Breast epithelium (tissue), 4 donors: ENCODE results near the gene CCDC183. TPM values are rescaled to one million over a fixed set of nuclear protein-coding genes. Genes with fewer than 3 reads are reported as not detected.

Experiments used
- DNase-seq, 2 donors: peaks; one replicate each; pipeline ENCODE4 v3.0.0-alpha.2; 2019; ENCODE audit warnings: low spot score in 2 of 2
- H3K27ac ChIP-seq, 2 donors: fragments of 200-600 bp; sonication (generic) in 1 of 2; one replicate each; pipeline ENCODE4 v1.5.1; 2016 to 2019; ENCODE audit warnings: mild to moderate bottlenecking in 1 of 2
- H3K27me3 ChIP-seq, 2 donors: fragments of 200-600 bp; sonication (generic) in 1 of 2; one replicate each; pipeline versions ENCODE4 v1.5.1 to v1.6.0; 2017 to 2019; ENCODE audit warnings: control low read depth in 1 of 2, mild to moderate bottlenecking in 1 of 2
- H3K36me3 ChIP-seq: fragments of 200-600 bp; one replicate; pipeline ENCODE4 v1.5.1; 2019
- H3K4me1 ChIP-seq, 2 donors: fragments of 200-600 bp; sonication (generic); one replicate each; pipeline ENCODE4 v1.5.1; 2016 to 2019; ENCODE audit warnings: control low read depth in 1 of 2
- H3K4me3 ChIP-seq, 3 donors: fragments of 200-600 bp; sonication (generic); 1 replicate in 2 of 3; 2 replicates in 1 of 3; pipeline ENCODE4 v1.5.1; 2016 to 2019; ENCODE audit warnings: mild to moderate bottlenecking in 3 of 3, moderate library complexity in 2 of 3
- H3K9me3 ChIP-seq, 2 donors: fragments of 200-600 bp; sonication (generic) in 1 of 2; one replicate each; pipeline ENCODE4 v1.5.1; 2016 to 2019; ENCODE audit warnings: control low read depth in 1 of 2
- CTCF ChIP-seq, 3 donors: fragments of 450-650 bp; IDR thresholded peaks; one replicate each; pipeline ENCODE4 v1.5.1; 2016 to 2017; ENCODE audit warnings: antibody characterized with exemption in 3 of 3, mild to moderate bottlenecking in 3 of 3, moderate library complexity in 3 of 3
- POLR2A ChIP-seq: fragments of 450-650 bp; IDR thresholded peaks from one replicate; pipeline ENCODE4 v1.6.1; 2016; ENCODE audit warnings: antibody characterized with exemption, mild to moderate bottlenecking, moderate library complexity
- POLR2AphosphoS5 ChIP-seq, 3 donors: sonication (generic); formaldehyde crosslinking; IDR thresholded peaks; one replicate each; pipeline ENCODE4 v1.6.1; 2017; ENCODE audit warnings: antibody characterized with exemption in 3 of 3
- intact Hi-C: fragments of 100-400 bp; cut with DNase I; formaldehyde crosslinking; loops from one replicate; pipeline ENCODE4 v1.15.1; 2023; ENCODE audit warnings: low total_unique reads
- total RNA-seq, 3 donors: library from RNA; depleted of rRNA; stranded (reverse); fragments of >200 nt; gene quantifications; one replicate each; pipeline ENCODE4 v1.1.0, GENCODE V29; 2016

Gene CCDC183
- total RNA-seq, 3 donors from 2014 or later = 0.64 to 5.7 (median 5.6) TPM

- DNase-seq = peak in 1 of 2 donors; percentile 51
- Histone ChIP-seq H3K9me3 (no peaks in the 10 kb centered on the region), H3K27ac (peak overlapping the region; percentile 84 to 96), H3K36me3 (no peaks in the 10 kb centered on the region), H3K4me3 (peak overlapping the region; percentile 94 to 100 (median 99)), H3K27me3 (no peaks in the 10 kb centered on the region), H3K4me1 (peaks cover 7 to 26% of the 10 kb centered on the region in 2 donors)
- TF ChIP-seq POLR2A (no peak), CTCF (IDR thresholded peaks at IDR 0.05) (peak in 1 of 3 donors; percentile 1), POLR2AphosphoS5 (IDR thresholded peaks at IDR 0.05) (no peak)
- intact Hi-C loops = loop anchor here (5.0 kb wide), 1 partner anchor 274 kb away; no protein-coding TSS in a partner anchor
These were observed 12.1 kb downstream of the CCDC183 start for GRCh38 chr9:136808075-136808805.

- no peak for DNase-seq
- Histone ChIP-seq H3K27ac (peak overlapping the region; percentile 84 to 96), H3K27me3 (no peaks in the 10 kb centered on the region), H3K4me3 (peak overlapping the region; percentile 94 to 100 (median 99)), H3K9me3 (no peaks in the 10 kb centered on the region), H3K4me1 (peaks cover 7 to 26% of the 10 kb centered on the region in 2 donors), H3K36me3 (no peaks in the 10 kb centered on the region)
- intact Hi-C loops = loop anchor here (5.0 kb wide), 1 partner anchor 274 kb away; no protein-coding TSS in a partner anchor
- TF ChIP-seq CTCF (IDR thresholded peaks at IDR 0.05) (no peak), POLR2A (no peak), POLR2AphosphoS5 (IDR thresholded peaks at IDR 0.05) (no peak)
These were observed 12.6 kb downstream of the CCDC183 start for GRCh38 chr9:136808806-136809158.

- Histone ChIP-seq H3K27me3 (no peaks in the 10 kb centered on the region), H3K9me3 (no peaks in the 10 kb centered on the region), H3K36me3 (no peaks in the 10 kb centered on the region), H3K4me1 (peaks cover 0 to 3% of the 10 kb centered on the region in 2 donors), H3K27ac (no peak overlapping the region), H3K4me3 (no peak overlapping the region)
- intact Hi-C loops = no loop called here
- DNase-seq = no peak
- no peak for TF ChIP-seq POLR2A
- TF ChIP-seq CTCF (IDR thresholded peaks at IDR 0.05) = no peak
- TF ChIP-seq POLR2AphosphoS5 (IDR thresholded peaks at IDR 0.05) = no peak
These were observed 18.7 kb downstream of the CCDC183 start for GRCh38 chr9:136814725-136815421.

- H3K27me3 ChIP-seq = no peaks in the 10 kb centered on the region
- H3K4me1 ChIP-seq = no peaks in the 10 kb centered on the region
- intact Hi-C loops = no loop called here
- TF ChIP-seq CTCF (IDR thresholded peaks at IDR 0.05) (no peak), POLR2A (no peak), POLR2AphosphoS5 (IDR thresholded peaks at IDR 0.05) (no peak)
- H3K4me3 ChIP-seq = no peak overlapping the region
- no peak for DNase-seq
- no peaks in the 10 kb centered on the region for H3K9me3 ChIP-seq
- no peaks in the 10 kb centered on the region for H3K36me3 ChIP-seq
- H3K27ac ChIP-seq = no peak overlapping the region
These were observed 19.3 kb downstream of the CCDC183 start for GRCh38 chr9:136815422-136815782.
